Esophagus muscularis mucosa (tissue), 4 donors: ENCODE measurements around the gene SURF4. TPM values are rescaled to one million over a fixed set of nuclear protein-coding genes. Genes with fewer than 3 reads are reported as not detected.

ENCODE experiments used
- DNase-seq: peaks from one replicate; pipeline ENCODE4 v3.0.0-alpha.2; 2017; ENCODE audit errors: extremely low spot score
- H3K27ac ChIP-seq, 4 donors: fragments of 200-600 bp; sonication (generic); replicated peaks in 1 of 4; 1 replicate in 3 of 4; 2 replicates in 1 of 4; pipeline ENCODE4 v1.5.1; 2016 to 2019; ENCODE audit warnings: mild to moderate bottlenecking in 1 of 4
- H3K27me3 ChIP-seq, 4 donors: fragments of 200-600 bp; sonication (generic); one replicate each; pipeline versions ENCODE4 v1.5.1 to v1.6.0; 2016 to 2019
- H3K36me3 ChIP-seq, 4 donors: fragments of 200-600 bp; sonication (generic); one replicate each; pipeline ENCODE4 v1.5.1; 2016 to 2019
- H3K4me1 ChIP-seq, 4 donors: fragments of 200-600 bp; sonication (generic); one replicate each; pipeline ENCODE4 v1.5.1; 2016 to 2019
- H3K4me3 ChIP-seq, 4 donors: fragments of 200-600 bp; sonication (generic); 1 replicate in 2 of 4; 2 replicates in 2 of 4; pipeline ENCODE4 v1.5.1; 2016 to 2019; ENCODE audit warnings: mild to moderate bottlenecking in 4 of 4, moderate library complexity in 1 of 4
- H3K9me3 ChIP-seq, 4 donors: fragments of 200-600 bp; sonication (generic); 1 replicate in 3 of 4; 2 replicates in 1 of 4; pipeline ENCODE4 v1.5.1; 2016 to 2019
- CTCF ChIP-seq, 3 experiments: fragments of 200-600 bp in 2 of 3; fragments of 450-650 bp in 1 of 3; sonication (generic) in 2 of 3; IDR thresholded peaks; one replicate each; pipeline ENCODE4 v1.5.1; 2017 to 2019; ENCODE audit warnings: antibody characterized with exemption in 3 of 3, mild to moderate bottlenecking in 2 of 3, moderate library complexity in 1 of 3
- EP300 ChIP-seq: sonication (generic); formaldehyde crosslinking; IDR thresholded peaks from one replicate; pipeline ENCODE4 v1.6.1; 2017; ENCODE audit warnings: antibody characterized with exemption
- POLR2A ChIP-seq: fragments of 450-650 bp; IDR thresholded peaks from one replicate; pipeline ENCODE4 v1.6.1; 2017; ENCODE audit warnings: antibody characterized with exemption, moderate library complexity, mild to moderate bottlenecking, low read depth
- POLR2AphosphoS5 ChIP-seq, 2 donors: sonication (generic); formaldehyde crosslinking; IDR thresholded peaks; one replicate each; pipeline ENCODE4 v1.6.1; 2017; ENCODE audit warnings: antibody characterized with exemption in 2 of 2
- WGBS: methylation state at CpG from one replicate; pipeline ENCODE4 v1.1.5; 2018; 5-methylcytosine and 5-hydroxymethylcytosine counted together
- intact Hi-C: fragments of 100-400 bp; cut with DNase I; formaldehyde crosslinking; loops from one replicate; pipeline ENCODE4 v1.15.1; 2023
- total RNA-seq, 4 donors: library from RNA; depleted of rRNA; stranded (reverse); fragments of >200 nt; gene quantifications; one replicate each; pipeline versions ENCODE4 v1.1.0 to v1.2.1, GENCODE V29; 2016

The SURF4 gene
- 100 to 1,000 TPM in 3 of 4 donors, 10 to 100 TPM in 1; 83.9 to 139 (median 127) TPM for total RNA-seq

- Histone ChIP-seq H3K4me3 (peak within 1 kb of the TSS; percentile 81 to 98 (median 93)), H3K27me3 (no peaks in the 10 kb centered on the region), H3K36me3 (peaks cover 0 to 16% (median 10%) of the 10 kb centered on the region in 4 donors), H3K9me3 (no peaks in the 10 kb centered on the region), H3K27ac (peak within 1 kb of the TSS; percentile 92 to 97 (median 96)), H3K4me1 (peaks cover 42 to 51% (median 49%) of the 10 kb centered on the region in 4 donors)
- intact Hi-C loops, result no loop called here
- WGBS, result no CpG with 5 or more reads among the region's 120 CpGs
- TF ChIP-seq POLR2AphosphoS5 (IDR thresholded peaks at IDR 0.05) (peak; percentile 82 to 85), CTCF (IDR thresholded peaks at IDR 0.05) (peak in 1 of 3 experiments; percentile 24), EP300 (no peak), POLR2A (peak; percentile 68)
- peak; percentile 98 for DNase-seq
Observed at GRCh38 chr9:133375724-133376654, at the start of gene SURF4, which contains the start of gene STKLD1. Gene SURF4 (minus strand): TSS chr9:133376060. CDS start chr9:133375969, 91 bp downstream. Gene STKLD1 (plus strand): TSS chr9:133376366. CDS start chr9:133376474, 108 bp downstream.

- peaks cover 0 to 2% (median 0%) of the 10 kb centered on the region in 4 donors for H3K36me3 ChIP-seq
- no peak overlapping the region for H3K4me3 ChIP-seq
- 90% methylated on average over 13 of the region's 22 CpGs for WGBS
- H3K27me3 ChIP-seq, result peaks cover 0 to 68% (median 17%) of the 10 kb centered on the region in 4 donors
- no peak overlapping the region for H3K27ac ChIP-seq
- H3K9me3 ChIP-seq, result no peaks in the 10 kb centered on the region
- DNase-seq, result no peak
- H3K4me1 ChIP-seq, result peaks cover 2 to 22% (median 18%) of the 10 kb centered on the region in 4 donors
- intact Hi-C loops, result no loop called here
- no peak for TF ChIP-seq POLR2AphosphoS5 (IDR thresholded peaks at IDR 0.05)
- TF ChIP-seq POLR2A, result no peak
- TF ChIP-seq EP300, result no peak
- TF ChIP-seq CTCF (IDR thresholded peaks at IDR 0.05), result no peak
Observed at GRCh38 chr9:133425049-133425632, 49.3 kb upstream of the SURF4 start.

GRCh38 chr9:133424187-133424586, 48.3 kb upstream of the SURF4 start:
- WGBS, result 98% methylated on average over 12 of the region's 12 CpGs
- intact Hi-C loops, result no loop called here
- peaks cover 0 to 59% (median 17%) of the 10 kb centered on the region in 4 donors for H3K27me3 ChIP-seq
- no peak overlapping the region for H3K27ac ChIP-seq
- no peak for TF ChIP-seq POLR2AphosphoS5 (IDR thresholded peaks at IDR 0.05)
- TF ChIP-seq CTCF (IDR thresholded peaks at IDR 0.05), result no peak
- TF ChIP-seq POLR2A, result no peak
- no peak for TF ChIP-seq EP300
- DNase-seq, result no peak
- H3K9me3 ChIP-seq, result no peaks in the 10 kb centered on the region
- H3K36me3 ChIP-seq, result peaks cover 0 to 2% (median 0%) of the 10 kb centered on the region in 4 donors
- H3K4me1 ChIP-seq, result peaks cover 2 to 14% (median 12%) of the 10 kb centered on the region in 4 donors
- no peak overlapping the region for H3K4me3 ChIP-seq

GRCh38 chr9:133423216-133423615, 47.4 kb upstream of the SURF4 start:
- no peak overlapping the region for H3K4me3 ChIP-seq
- no peaks in the 10 kb centered on the region for H3K9me3 ChIP-seq
- DNase-seq, result no peak
- H3K27ac ChIP-seq, result no peak overlapping the region
- 40% methylated on average over 3 of the region's 3 CpGs for WGBS
- peaks cover 6 to 13% (median 11%) of the 10 kb centered on the region in 4 donors for H3K4me1 ChIP-seq
- H3K36me3 ChIP-seq, result peaks cover 0 to 2% (median 0%) of the 10 kb centered on the region in 4 donors
- TF ChIP-seq EP300, result no peak
- no peak for TF ChIP-seq CTCF (IDR thresholded peaks at IDR 0.05)
- intact Hi-C loops, result no loop called here
- H3K27me3 ChIP-seq, result peaks cover 0 to 50% (median 12%) of the 10 kb centered on the region in 4 donors
